ENCODE data around the gene NDFIP2. TPM values are rescaled to one million over a fixed set of nuclear protein-coding genes. Genes with fewer than 3 reads are reported as not detected.

NDFIP2 gene
- total RNA-seq, 4 donors from 2014 or later, result 19.4 to 31.3 (median 23.7) TPM

GRCh38 chr13:79503473-79504017, 22.6 kb downstream of the NDFIP2 start:
- intact Hi-C loops (cut with DNase I), result no loop called here
- TF ChIP-seq CTCF (IDR thresholded peaks at IDR 0.05) (no peak), POLR2A (IDR thresholded peaks at IDR 0.05) (no peak)

GRCh38 chr13:79508224-79508961, 27.4 kb downstream of the NDFIP2 start:
- intact Hi-C loops (cut with DNase I), result no loop called here
- H3K36me3 ChIP-seq, result no peaks in the 10 kb centered on the region
- TF ChIP-seq POLR2A (IDR thresholded peaks at IDR 0.05), result no peak
- no peak for TF ChIP-seq CTCF (IDR thresholded peaks at IDR 0.05)
- no peaks in the 10 kb centered on the region for H3K4me1 ChIP-seq
- no peak for DNase-seq
- no peaks in the 10 kb centered on the region for H3K9me3 ChIP-seq
- no peaks in the 10 kb centered on the region for H3K27me3 ChIP-seq
- WGBS, 2 donors, result 92 to 96% methylated on average over 6 of the region's 6 CpGs
- H3K27ac ChIP-seq, result no peak overlapping the region
- no peak overlapping the region for H3K4me3 ChIP-seq (replicated peaks in 1 of 3)

More at GRCh38 chr13:79503473-79504017, 22.6 kb downstream of the NDFIP2 start:
- H3K9me3 ChIP-seq, result no peaks in the 10 kb centered on the region
- no peaks in the 10 kb centered on the region for H3K4me1 ChIP-seq
- H3K27ac ChIP-seq, result no peak overlapping the region
- no peaks in the 10 kb centered on the region for H3K36me3 ChIP-seq
- no peaks in the 10 kb centered on the region for H3K27me3 ChIP-seq
- no peak for DNase-seq
- no peak overlapping the region for H3K4me3 ChIP-seq (replicated peaks in 1 of 3)

DNA sequence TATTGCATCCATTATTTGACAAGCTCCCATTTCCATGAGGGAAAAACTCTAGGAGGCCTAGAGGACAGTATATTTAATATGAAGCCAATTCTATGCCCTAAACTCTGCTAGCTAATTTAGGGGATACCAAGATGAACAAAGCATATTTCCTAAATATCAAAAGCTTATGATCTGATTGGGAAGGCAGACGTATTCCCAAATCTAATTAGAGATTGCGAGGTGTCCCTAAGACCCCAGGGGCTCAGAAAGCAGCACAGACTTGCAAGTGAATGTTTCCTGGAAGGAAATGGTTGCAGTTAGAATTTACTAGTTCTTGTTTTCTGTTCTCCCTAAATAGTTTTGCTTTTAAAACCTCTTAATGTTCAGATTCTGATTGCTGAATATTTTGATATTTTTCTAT, 30.7 kb downstream of the NDFIP2 start:
- Histone ChIP-seq H3K4me1 (no peaks in the 10 kb centered on the region), H3K4me3 (replicated peaks in 1 of 3) (no peak overlapping the region), H3K27me3 (no peaks in the 10 kb centered on the region), H3K27ac (no peak overlapping the region), H3K9me3 (no peaks in the 10 kb centered on the region), H3K36me3 (no peaks in the 10 kb centered on the region)
- TF ChIP-seq CTCF (IDR thresholded peaks at IDR 0.05) (no peak), POLR2A (IDR thresholded peaks at IDR 0.05) (no peak)
- no peak for DNase-seq
- 84 to 92% methylated on average over 2 of the region's 2 CpGs for WGBS, 2 donors
- intact Hi-C loops (cut with DNase I), result no loop called here

- no peak overlapping the region for H3K4me3 ChIP-seq (replicated peaks in 1 of 3)
- intact Hi-C loops (cut with DNase I), result no loop called here
- H3K27ac ChIP-seq, result no peak overlapping the region
- no peaks in the 10 kb centered on the region for H3K27me3 ChIP-seq
- no peak for TF ChIP-seq CTCF (IDR thresholded peaks at IDR 0.05)
- no peak for TF ChIP-seq POLR2A (IDR thresholded peaks at IDR 0.05)
- no peaks in the 10 kb centered on the region for H3K4me1 ChIP-seq
- H3K36me3 ChIP-seq, result no peaks in the 10 kb centered on the region
- no peaks in the 10 kb centered on the region for H3K9me3 ChIP-seq
- DNase-seq, result no peak
These were observed 32.0 kb downstream of the NDFIP2 start for GRCh38 chr13:79512950-79513349.

GRCh38 chr13:79516595-79516994, 35.6 kb downstream of the NDFIP2 start:
- no peak for DNase-seq
- H3K4me3 ChIP-seq (replicated peaks in 1 of 3), result no peak overlapping the region
- H3K27ac ChIP-seq, result no peak overlapping the region
- H3K36me3 ChIP-seq, result no peaks in the 10 kb centered on the region
- no peaks in the 10 kb centered on the region for H3K9me3 ChIP-seq
- no peak for TF ChIP-seq CTCF (IDR thresholded peaks at IDR 0.05)
- no peaks in the 10 kb centered on the region for H3K4me1 ChIP-seq
- intact Hi-C loops (cut with DNase I), result no loop called here
- H3K27me3 ChIP-seq, result no peaks in the 10 kb centered on the region
